HG03103 (cell line): ENCODE data around the gene TMEM86B.

Source experiments
- ATAC-seq: cut with Tn5 transposase; IDR thresholded peaks from one replicate; pipeline ENCODE4 v1.9.1; 2021; ENCODE audit warnings: low read depth; ENCODE audit not compliant: unreplicated experiment

TMEM86B gene

GRCh38 chr19:55228403-55229031, at the start of gene TMEM86B:
Gene TMEM86B, minus strand, starts transcription at chr19:55228763. Its CDS starts 22 bp downstream, at chr19:55228741.
- ATAC-seq = no peak

GRCh38 chr19:55277494-55277893, 48.9 kb upstream of the TMEM86B start:
- no peak for ATAC-seq

GRCh38 chr19:55276720-55277430, 48.3 kb upstream of the TMEM86B start:
- ATAC-seq = no peak

GRCh38 chr19:55275851-55276719, 47.5 kb upstream of the TMEM86B start:
- ATAC-seq = no peak

- ATAC-seq = no peak
These were observed 45.6 kb upstream of the TMEM86B start for GRCh38 chr19:55273978-55274707.

- ATAC-seq = no peak
These were observed 43.6 kb upstream of the TMEM86B start for GRCh38 chr19:55272142-55272541.

GRCh38 chr19:55270172-55270942, 41.8 kb upstream of the TMEM86B start:
- no peak for ATAC-seq

GRCh38 chr19:55269299-55269698, 40.7 kb upstream of the TMEM86B start:
- ATAC-seq = no peak

GRCh38 chr19:55266840-55267239, 38.3 kb upstream of the TMEM86B start:
- ATAC-seq = no peak

- no peak for ATAC-seq
These were observed 37.8 kb upstream of the TMEM86B start for GRCh38 chr19:55266404-55266803.

- ATAC-seq = no peak
These were observed 37.3 kb upstream of the TMEM86B start for GRCh38 chr19:55265723-55266386.

GRCh38 chr19:55265173-55265572, 36.6 kb upstream of the TMEM86B start:
- no peak for ATAC-seq

- ATAC-seq = no peak
These were observed 36.0 kb upstream of the TMEM86B start for GRCh38 chr19:55264531-55264930.

GRCh38 chr19:55262359-55262758, 33.8 kb upstream of the TMEM86B start:
- ATAC-seq = no peak

GRCh38 chr19:55261671-55262126, 33.1 kb upstream of the TMEM86B start:
- no peak for ATAC-seq

GRCh38 chr19:55259540-55260210, 31.1 kb upstream of the TMEM86B start:
- ATAC-seq = no peak

- ATAC-seq = peak; percentile 54
These were observed 30.4 kb upstream of the TMEM86B start, which contains the start of gene PPP6R1 for GRCh38 chr19:55258828-55259539. Gene PPP6R1, minus strand, starts transcription at chr19:55259017. Its CDS starts 11,914 bp downstream, at chr19:55247103.

GRCh38 chr19:55258476-55258827, 29.9 kb upstream of the TMEM86B start:
- peak; percentile 2 for ATAC-seq
